Activated CD8-positive, alpha-beta memory T cell treated with anti-CD3 and anti-CD28 coated beads for 1 hour (primary cell): ENCODE data around the gene APOC3.

Source experiments
- DNase-seq, 2 donors: peaks; one replicate each; pipeline ENCODE4 v3.0.0-alpha.2; 2020; ENCODE audit warnings: low read depth in 1 of 2; ENCODE audit errors: extremely low read depth in 1 of 2

APOC3 gene

DNA sequence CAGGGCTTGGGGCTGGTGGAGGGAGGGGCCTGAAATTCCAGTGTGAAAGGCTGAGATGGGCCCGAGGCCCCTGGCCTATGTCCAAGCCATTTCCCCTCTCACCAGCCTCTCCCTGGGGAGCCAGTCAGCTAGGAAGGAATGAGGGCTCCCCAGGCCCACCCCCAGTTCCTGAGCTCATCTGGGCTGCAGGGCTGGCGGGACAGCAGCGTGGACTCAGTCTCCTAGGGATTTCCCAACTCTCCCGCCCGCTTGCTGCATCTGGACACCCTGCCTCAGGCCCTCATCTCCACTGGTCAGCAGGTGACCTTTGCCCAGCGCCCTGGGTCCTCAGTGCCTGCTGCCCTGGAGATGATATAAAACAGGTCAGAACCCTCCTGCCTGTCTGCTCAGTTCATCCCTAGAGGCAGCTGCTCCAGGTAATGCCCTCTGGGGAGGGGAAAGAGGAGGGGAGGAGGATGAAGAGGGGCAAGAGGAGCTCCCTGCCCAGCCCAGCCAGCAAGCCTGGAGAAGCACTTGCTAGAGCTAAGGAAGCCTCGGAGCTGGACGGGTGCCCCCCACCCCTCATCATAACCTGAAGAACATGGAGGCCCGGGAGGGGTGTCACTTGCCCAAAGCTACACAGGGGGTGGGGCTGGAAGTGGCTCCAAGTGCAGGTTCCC, at the start of gene APOC3:
TSS of gene APOC3 (plus strand) at position 383 of the 659 bp plus-strand sequence. CDS start 676 bp downstream, outside the sequence.
- DNase-seq, result no peak

GRCh38 chr11:116782728-116783127, 47.0 kb upstream of the APOC3 start:
- no peak for DNase-seq

GRCh38 chr11:116786326-116786725, 43.4 kb upstream of the APOC3 start:
- DNase-seq, result no peak

DNA sequence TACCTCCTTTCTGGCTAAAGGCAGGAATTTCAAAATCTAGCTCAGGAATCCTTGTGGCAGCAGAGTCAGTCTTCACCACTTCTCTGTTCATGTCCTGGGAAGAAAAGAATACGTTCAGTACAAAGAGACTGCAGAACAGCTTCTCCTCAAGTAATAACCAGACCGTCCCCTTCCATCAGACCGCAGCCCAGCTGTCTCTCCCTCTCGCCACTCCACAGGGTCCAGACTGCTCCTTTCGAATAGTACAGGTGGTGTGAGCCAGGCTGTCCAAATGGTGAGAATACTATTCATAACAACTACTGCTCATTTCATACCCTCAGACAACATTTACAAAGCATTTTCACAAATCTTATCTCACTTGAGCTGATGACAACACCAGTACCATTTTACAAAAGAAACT, 42.7 kb upstream of the APOC3 start:
- DNase-seq, result no peak

DNA sequence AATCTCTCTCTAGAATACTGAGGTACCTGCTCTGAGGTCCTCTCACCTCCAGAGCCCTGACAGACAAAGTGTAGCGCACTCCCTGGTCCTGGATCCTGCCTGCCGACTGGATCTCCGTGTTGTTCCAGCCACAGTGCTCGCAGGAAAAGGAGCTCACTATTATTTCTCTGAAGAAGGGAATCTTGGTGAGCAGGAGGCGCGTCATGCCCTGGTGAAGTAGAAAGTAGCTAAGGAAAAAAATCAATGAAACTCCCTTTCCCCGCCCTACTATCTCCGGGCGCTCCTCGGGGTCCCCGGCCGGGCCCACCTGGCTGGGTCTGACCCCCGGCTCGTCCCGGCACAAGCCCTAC, 42.3 kb upstream of the APOC3 start:
- DNase-seq, result no peak

- peak; percentile 54 to 77 for DNase-seq
Observed at GRCh38 chr11:116787786-116788486, 41.8 kb upstream of the APOC3 start, which contains the start of gene ZPR1. TSS of gene ZPR1 (minus strand) at chr11:116788023. CDS start at chr11:116787990, 33 bp downstream.

- no peak for DNase-seq
Observed at GRCh38 chr11:116788534-116788933, 41.2 kb upstream of the APOC3 start.

DNA sequence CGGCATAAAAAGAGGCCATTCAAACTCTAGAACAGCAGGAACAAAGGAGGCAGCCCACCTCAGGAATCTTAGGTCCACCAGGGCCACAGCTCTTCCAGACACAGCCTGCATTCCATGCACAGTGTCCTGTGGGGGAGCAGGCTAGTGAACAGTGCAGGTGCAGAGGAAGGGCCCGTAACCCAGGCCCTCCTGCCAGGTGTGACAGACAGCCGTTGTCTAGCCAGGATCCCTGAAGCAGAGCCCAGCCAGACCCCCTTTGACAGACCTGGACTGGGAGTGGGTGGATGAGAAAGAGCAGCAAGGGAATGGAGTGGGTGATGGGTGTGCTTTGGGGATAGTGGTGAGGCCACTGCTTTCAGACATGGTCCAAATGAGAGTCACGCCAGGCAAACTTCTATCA, 40.7 kb upstream of the APOC3 start:
- no peak for DNase-seq

DNA sequence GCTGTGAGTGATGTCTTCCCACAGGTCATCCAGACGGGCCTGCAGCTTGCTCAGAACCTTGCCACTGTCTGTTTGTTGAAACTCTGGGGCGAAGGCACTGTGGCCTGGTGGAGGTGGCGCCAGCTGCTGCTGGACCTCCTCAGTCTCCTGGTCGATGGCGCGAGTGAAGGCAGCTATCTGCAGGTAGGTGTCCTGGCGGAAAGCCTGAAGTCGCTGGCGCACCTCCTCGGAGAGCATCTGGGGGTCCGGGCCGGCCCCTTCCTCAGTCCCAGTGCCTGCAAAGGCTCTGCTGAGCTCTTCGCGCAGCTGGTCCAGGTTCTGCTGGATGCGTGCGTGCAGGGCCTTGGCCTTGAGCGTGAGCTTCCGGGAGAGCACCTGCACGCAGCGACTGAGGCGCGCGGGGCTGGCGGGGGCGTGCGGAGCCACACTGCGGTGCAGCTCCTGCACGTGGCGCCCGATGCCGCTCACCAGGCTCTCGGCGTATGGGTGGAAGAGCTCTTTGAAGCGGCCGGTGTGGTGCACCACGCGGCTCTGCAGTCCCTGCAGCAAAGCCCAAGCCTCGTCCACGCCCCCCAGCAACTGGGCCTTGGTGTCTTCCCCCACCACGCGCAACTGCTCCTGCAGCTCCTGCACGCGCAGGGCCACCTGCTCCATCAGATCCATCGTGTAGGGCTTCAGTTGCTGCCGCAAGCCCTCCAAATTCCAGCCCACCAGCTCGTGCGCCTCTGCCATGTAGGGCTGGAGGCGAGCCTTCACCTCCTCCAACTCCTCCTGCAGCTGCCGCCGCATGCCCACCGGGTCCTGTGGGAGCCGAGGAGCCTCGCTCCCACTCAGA, 39.3 kb upstream of the APOC3 start:
- DNase-seq, result no peak

DNA sequence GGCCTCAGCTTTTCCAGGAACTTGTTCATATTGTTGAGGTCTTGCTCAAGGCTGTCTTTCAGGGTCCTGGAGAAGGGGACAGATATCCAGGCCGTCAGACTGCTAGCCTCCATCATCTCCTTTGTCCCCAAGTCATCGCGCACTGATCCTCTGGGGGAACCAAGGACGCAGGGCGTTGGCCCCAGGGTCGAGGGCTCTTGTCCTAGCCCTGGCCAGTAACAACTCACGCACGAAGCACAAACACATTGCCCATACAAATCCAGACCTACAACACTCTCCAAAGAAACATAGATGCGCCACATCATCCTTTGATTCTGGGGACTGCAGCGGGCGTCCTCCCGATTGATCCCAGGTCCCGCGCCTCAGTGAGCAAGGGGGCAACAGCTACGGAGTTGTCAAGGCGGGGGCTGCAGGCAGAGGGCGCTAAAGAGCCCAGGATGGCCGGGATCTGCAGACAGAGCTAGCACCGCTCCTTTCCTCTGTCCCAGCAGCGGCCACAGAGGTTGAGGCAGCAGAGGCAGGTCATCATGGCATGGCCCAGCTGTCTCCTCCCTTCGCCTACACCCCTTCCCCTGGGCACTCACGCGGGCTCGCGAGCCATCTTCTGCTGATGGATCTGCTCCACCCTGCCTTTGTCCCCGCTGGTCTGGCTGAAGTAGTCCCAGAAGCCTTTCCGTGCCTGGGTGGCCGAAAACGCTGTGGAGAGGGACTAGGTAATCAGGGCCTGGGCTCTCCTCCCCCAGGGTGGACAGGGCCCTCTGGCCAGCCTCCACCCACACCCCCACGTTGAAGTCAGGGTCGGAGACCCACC, 38.5 kb upstream of the APOC3 start:
- peak; percentile 56 to 63 for DNase-seq

GRCh38 chr11:116791813-116792143, 37.9 kb upstream of the APOC3 start, which contains the start of gene APOA5:
TSS of gene APOA5 (minus strand) at chr11:116791879. CDS start at chr11:116791860, 19 bp downstream.
- no peak for DNase-seq

GRCh38 chr11:116792144-116792868, 37.4 kb upstream of the APOC3 start:
- DNase-seq, result no peak

GRCh38 chr11:116792869-116793771, 36.6 kb upstream of the APOC3 start:
- no peak for DNase-seq

GRCh38 chr11:116793772-116794097, 36.0 kb upstream of the APOC3 start:
- DNase-seq, result no peak

- no peak for DNase-seq
Observed at GRCh38 chr11:116794851-116795250, 34.9 kb upstream of the APOC3 start.

- no peak for DNase-seq
Observed at GRCh38 chr11:116796548-116796947, 33.2 kb upstream of the APOC3 start.

- no peak for DNase-seq
Observed at GRCh38 chr11:116797816-116798215, 31.9 kb upstream of the APOC3 start.

GRCh38 chr11:116798368-116798767, 31.3 kb upstream of the APOC3 start:
- no peak for DNase-seq

GRCh38 chr11:116800610-116801009, 29.1 kb upstream of the APOC3 start:
- no peak for DNase-seq
